COR-L47 (cell line): ENCODE results near the gene CMSS1.

ENCODE experiments used
- DNase-seq: peaks from one replicate; lab custom pipeline; 2025; lab: John Stamatoyannopoulos, UW

CMSS1 gene

GRCh38 chr3:99934975-99935797 lies 117.5 kb downstream of the CMSS1 start:
- DNase-seq: no peak

- DNase-seq: no peak
These were observed 120.7 kb downstream of the CMSS1 start for GRCh38 chr3:99938270-99938911.

- DNase-seq: no peak
These were observed 122.2 kb downstream of the CMSS1 start for GRCh38 chr3:99939876-99940275.

- DNase-seq: no peak
These were observed 122.7 kb downstream of the CMSS1 start for GRCh38 chr3:99940350-99940749.

- no peak for DNase-seq
These were observed 123.5 kb downstream of the CMSS1 start for GRCh38 chr3:99941211-99941610.

GRCh38 chr3:99943931-99944761 lies 126.5 kb downstream of the CMSS1 start:
- DNase-seq: no peak

GRCh38 chr3:99945328-99945995 lies 127.8 kb downstream of the CMSS1 start:
- DNase-seq: peak; percentile 92

- DNase-seq: no peak
These were observed 129.7 kb downstream of the CMSS1 start for GRCh38 chr3:99947356-99947755.

- no peak for DNase-seq
These were observed 130.9 kb downstream of the CMSS1 start for GRCh38 chr3:99948467-99949089.

- no peak for DNase-seq
These were observed 132.5 kb downstream of the CMSS1 start for GRCh38 chr3:99949956-99950670.

- DNase-seq: no peak
These were observed 133.3 kb downstream of the CMSS1 start for GRCh38 chr3:99950921-99951320.

GRCh38 chr3:99951701-99952100 lies 134.0 kb downstream of the CMSS1 start:
- DNase-seq: no peak

- no peak for DNase-seq
These were observed 134.6 kb downstream of the CMSS1 start for GRCh38 chr3:99952306-99952705.

- DNase-seq: no peak
These were observed 135.9 kb downstream of the CMSS1 start for GRCh38 chr3:99953596-99953995.

- DNase-seq: no peak
These were observed 137.4 kb downstream of the CMSS1 start for GRCh38 chr3:99954914-99955644.

GRCh38 chr3:99955773-99956562 lies 138.3 kb downstream of the CMSS1 start:
- DNase-seq: no peak

- DNase-seq: no peak
These were observed 139.6 kb downstream of the CMSS1 start for GRCh38 chr3:99957151-99957796.

GRCh38 chr3:99958222-99958912 lies 140.7 kb downstream of the CMSS1 start:
- DNase-seq: no peak
